Astrocyte of the spinal cord (primary cell): Measurements from ENCODE around the gene KCTD20.

ENCODE experiments used
- DNase-seq: peaks from one replicate; pipeline ENCODE4 v3.0.0; 2011; ENCODE audit warnings: low read depth, low spot score
- H3K4me3 ChIP-seq: 2 replicates; pipeline ENCODE4 v1.5.1; 2011; ENCODE audit warnings: low read depth, mild to moderate bottlenecking, low read length, moderate library complexity
- in situ Hi-C: cut with HindIII; loops from 2 replicates; pipeline ENCODE4 v1.10.0; 2017; ENCODE audit warnings: low sequenced_read_pairs
- TF ChIP-seq, protein P1 (sequence below): IDR thresholded peaks from 2 replicates; pipeline ENCODE4 v1.5.1; 2012; ENCODE audit warnings: low read depth, mild to moderate bottlenecking, low read length, inconsistent platforms

The KCTD20 gene

DNA sequence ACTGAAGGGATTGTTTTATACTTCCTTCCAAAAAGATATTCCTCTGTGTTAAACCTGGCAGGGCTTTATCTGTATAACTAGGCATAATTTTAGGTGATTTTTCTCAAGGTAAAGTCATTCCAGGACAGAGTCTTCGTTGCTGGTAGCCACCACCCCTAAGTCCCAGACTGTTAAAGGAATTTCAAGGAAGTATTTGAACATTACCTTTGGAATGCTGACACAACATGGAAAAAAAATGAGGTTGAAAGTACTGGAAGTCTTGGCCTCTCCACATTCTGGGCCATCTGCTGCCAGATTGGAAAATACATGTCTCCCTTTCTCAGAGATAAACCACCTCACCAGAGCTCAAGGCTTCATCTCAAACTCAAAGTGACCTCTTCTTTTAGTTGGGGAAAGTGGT is 28.3 kb upstream of the KCTD20 start:
- TF ChIP-seq, protein P1, sequence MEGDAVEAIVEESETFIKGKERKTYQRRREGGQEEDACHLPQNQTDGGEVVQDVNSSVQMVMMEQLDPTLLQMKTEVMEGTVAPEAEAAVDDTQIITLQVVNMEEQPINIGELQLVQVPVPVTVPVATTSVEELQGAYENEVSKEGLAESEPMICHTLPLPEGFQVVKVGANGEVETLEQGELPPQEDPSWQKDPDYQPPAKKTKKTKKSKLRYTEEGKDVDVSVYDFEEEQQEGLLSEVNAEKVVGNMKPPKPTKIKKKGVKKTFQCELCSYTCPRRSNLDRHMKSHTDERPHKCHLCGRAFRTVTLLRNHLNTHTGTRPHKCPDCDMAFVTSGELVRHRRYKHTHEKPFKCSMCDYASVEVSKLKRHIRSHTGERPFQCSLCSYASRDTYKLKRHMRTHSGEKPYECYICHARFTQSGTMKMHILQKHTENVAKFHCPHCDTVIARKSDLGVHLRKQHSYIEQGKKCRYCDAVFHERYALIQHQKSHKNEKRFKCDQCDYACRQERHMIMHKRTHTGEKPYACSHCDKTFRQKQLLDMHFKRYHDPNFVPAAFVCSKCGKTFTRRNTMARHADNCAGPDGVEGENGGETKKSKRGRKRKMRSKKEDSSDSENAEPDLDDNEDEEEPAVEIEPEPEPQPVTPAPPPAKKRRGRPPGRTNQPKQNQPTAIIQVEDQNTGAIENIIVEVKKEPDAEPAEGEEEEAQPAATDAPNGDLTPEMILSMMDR: no peak
- no peak for DNase-seq
- in situ Hi-C loops: no loop called here
- H3K4me3 ChIP-seq: no peak overlapping the region

DNA sequence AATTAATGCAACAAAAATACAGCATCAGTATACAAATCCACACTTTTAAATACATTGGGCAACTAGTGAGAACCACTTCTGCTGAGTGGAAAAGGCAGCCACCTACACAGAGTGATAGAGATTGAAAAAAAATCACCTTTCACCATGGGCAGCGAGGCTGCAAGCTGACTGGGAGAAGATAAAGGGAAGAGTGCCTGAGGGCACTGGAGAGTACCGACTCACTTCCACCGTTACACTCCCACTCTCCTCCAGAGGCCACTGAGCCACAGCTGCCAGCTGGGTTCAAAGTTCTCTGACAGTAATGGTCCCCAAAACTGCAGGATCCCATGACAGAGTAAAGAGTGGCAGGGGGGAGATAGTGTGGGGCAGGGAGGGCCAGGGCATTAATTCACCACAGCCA is 24.2 kb upstream of the KCTD20 start:
- no peak for DNase-seq
- in situ Hi-C loops: no loop called here
- TF ChIP-seq, protein P1: no peak
- H3K4me3 ChIP-seq: no peak overlapping the region

DNA sequence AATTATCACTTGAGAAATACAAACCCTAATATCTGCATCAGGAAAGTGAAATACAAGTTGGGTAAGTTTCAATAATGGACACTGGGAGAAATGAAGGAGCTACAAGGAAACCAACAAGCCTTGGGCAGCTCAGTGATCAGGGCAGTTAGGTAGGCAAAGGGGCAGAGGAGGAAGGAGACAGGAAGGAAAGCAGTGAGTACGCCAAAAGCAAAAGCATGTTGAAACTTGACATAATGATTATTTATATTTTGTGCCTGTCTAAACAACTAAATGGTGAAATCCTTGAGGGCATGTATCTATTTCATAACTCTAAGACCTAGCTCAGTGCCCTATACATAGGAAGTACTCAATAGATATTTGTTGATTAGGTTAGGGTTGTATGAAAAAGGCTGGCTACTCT is 23.5 kb upstream of the KCTD20 start:
- in situ Hi-C loops: no loop called here
- TF ChIP-seq, protein P1: no peak
- no peak overlapping the region for H3K4me3 ChIP-seq
- no peak for DNase-seq

DNA sequence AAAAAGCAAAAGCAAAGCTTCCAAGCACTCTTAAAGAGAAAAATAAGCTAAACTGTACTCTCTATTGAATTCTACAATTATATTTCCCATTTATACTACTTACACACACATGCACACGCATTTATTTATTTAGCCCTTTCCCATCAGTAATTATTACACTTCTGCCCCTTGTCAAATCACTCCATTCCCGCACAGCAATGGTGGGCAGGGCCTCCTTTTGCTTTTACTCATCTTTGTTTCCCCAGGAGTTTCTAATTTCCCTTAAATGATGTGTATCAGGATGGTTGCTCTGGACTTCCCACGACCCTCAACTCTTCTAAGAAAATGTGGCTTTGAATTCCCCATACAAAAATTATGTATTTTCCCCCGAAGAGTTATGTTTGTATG is 20.1 kb upstream of the KCTD20 start:
- in situ Hi-C loops: no loop called here
- TF ChIP-seq, protein P1: no peak
- no peak for DNase-seq
- H3K4me3 ChIP-seq: peak overlapping the region; percentile 65

DNA sequence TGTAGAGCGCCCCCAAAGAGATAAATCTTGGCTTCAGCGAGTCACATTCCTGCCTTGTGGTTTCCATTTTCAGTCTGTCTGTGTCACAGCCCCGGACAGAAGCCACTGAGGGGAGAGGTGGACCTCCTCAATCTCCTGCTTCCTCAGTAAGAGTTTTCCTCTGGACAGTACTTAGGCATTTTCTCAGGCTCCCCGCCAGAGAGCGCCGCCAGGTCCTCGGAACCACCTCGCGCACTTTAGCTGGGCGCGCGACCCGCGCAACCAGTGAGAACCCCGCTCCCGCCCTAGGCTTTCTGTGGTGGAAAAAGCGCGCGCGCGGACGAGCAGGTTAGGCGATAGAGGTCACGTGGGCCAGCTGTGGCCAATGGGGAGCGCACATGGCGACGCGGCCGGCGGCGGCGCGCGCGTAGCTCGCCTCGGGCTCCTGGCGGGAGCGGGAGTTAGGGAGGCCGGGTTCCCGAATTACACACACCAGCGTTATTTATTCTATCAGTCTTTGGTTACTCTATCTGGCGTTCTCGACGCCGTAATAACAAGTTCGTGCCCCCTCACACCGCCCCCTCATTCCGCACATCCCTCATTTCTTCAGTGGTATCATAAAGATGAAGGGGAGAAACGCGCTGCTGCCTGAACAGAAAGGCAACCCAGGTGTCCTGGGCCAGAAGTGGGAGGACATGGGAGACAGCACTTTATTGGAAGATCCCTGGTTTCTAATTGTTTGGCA is 19.5 kb upstream of the KCTD20 start:
- in situ Hi-C loops: no loop called here
- peak; percentile 98 for DNase-seq
- peak overlapping the region; percentile 65 for H3K4me3 ChIP-seq
- TF ChIP-seq, protein P1: peak; percentile 72

DNA sequence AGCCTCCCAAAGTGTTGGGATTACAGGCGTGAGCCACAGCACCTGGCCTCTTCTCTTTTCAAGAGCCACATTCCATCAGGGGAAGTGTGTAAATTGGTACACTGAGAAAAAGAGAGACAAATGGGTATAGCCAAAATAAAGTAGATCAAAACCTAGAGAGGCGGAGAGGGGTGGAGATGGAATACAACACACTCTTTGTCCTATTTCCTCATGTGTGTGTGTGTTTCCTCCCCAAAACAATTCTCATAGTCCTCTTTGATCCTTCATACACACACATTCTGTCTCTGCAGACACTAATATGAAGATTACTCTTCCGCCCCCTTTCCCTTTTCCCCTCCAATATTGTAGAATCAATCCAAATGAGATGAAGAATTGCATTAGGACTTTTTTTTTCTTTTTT is 16.2 kb upstream of the KCTD20 start:
- TF ChIP-seq, protein P1: no peak
- H3K4me3 ChIP-seq: no peak overlapping the region
- in situ Hi-C loops: no loop called here
- DNase-seq: no peak
